GM12891 (cell line): ENCODE measurements around the gene ATOH8.

Source experiments
- POLR2A ChIP-seq: IDR thresholded peaks from 2 replicates; pipeline ENCODE4 v1.6.1; 2011; ENCODE audit warnings: low read depth, low read length, control low read depth
- POLR2AphosphoS5 ChIP-seq: IDR thresholded peaks from 2 replicates; pipeline ENCODE4 v1.6.1; 2011; ENCODE audit warnings: low read depth, low read length, control low read depth
- SPI1 ChIP-seq: IDR thresholded peaks from 2 replicates; pipeline ENCODE4 v1.6.1; 2011; ENCODE audit warnings: low read depth, low read length, control low read depth

DNA sequence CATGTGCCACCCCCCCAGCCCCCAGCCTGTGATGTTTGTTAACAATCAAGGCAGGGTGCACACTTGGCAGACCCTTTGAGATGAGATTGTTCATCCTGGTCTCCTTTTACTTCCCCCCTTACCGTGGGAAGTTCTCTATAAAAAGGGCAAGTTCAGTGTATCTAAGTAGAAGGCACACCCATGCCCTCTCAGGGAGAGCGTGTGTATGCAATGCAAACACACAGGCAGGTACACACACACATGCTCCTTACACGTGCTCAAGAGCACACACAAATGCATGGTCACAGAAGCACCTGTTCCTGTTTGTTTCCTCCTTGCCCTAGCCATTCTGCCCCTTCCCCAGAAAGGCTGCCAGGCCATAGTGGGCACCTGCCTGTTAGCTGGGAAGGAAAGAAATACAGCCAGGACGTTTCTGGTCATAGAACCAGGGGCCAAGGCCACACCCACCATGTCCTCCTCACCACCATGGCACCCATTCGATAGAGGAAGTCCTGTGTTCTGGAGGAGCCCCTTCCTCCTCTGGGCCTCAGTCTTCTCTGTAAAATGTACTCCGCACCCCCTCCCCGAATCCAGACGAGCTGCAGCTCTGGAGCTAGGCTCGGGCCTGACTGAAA, 3.1 kb downstream of the ATOH8 start:
- TF ChIP-seq SPI1 (no peak), POLR2A (no peak), POLR2AphosphoS5 (no peak)
